Fibroblast of skin of abdomen (primary cell): ENCODE measurements around the gene RBBP7.

ENCODE experiments used
- DNase-seq: peaks from one replicate; pipeline ENCODE4 v3.0.0-alpha.2; 2013

The RBBP7 gene

DNA sequence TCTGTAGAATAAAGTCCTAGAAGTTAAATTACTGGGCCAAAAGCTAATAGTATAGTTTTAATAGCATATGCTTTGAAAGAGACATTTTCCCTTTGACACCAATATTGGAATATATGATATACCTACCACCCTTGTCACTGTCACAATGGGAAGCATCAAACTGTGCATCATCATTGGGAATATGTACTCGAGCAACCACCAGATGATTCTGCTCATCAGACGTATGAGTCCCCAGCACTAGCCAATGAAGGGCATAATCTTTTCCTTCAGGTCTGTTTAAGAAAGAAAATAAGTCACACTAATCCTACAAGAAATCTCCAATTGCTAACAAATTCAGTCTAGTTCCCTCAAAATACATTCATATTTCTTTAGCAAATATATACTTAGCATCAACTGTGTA, 7.3 kb downstream of the RBBP7 start:
- DNase-seq, result no peak

GRCh38 chrX:16856744-16857143, 13.4 kb downstream of the RBBP7 start:
- no peak for DNase-seq

- peak; percentile 60 for DNase-seq
Measured at GRCh38 chrX:16856076-16856404, 14.1 kb downstream of the RBBP7 start.

DNA sequence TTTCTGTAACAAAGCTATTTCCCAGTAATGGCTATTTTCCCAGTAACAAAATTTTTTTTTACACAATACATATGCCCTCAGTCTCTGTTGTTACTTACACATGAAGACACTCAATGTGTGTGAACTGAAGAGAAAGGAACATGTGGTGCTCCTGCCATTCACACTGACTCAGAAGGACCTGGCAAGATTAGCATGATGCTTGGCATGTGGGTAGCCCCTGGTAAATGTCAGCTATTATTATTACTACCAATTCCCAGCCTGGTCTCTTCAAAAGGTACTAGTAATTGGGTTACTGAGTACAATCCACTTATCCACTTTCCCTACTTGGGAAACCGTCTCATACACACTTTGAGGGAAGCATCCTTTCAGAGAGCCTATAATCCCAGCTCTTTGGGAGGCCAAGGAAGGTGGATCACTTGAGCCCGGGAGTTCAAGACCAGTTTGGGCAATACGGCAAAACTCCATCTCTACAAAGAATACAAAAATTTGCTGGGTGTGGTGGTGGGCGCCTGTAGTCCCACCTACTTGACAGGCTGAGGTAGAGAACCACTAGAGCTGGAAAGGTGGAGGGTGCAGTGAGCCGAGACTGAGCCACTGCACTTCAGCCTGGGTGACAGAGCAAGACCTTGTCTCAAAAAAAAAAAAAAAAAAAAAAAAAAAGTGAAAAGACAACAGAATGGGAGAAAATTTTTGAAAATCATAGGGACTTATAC, 14.6 kb downstream of the RBBP7 start:
- DNase-seq, result no peak

- DNase-seq, result no peak
Measured at GRCh38 chrX:16853537-16853936, 16.6 kb downstream of the RBBP7 start.

DNA sequence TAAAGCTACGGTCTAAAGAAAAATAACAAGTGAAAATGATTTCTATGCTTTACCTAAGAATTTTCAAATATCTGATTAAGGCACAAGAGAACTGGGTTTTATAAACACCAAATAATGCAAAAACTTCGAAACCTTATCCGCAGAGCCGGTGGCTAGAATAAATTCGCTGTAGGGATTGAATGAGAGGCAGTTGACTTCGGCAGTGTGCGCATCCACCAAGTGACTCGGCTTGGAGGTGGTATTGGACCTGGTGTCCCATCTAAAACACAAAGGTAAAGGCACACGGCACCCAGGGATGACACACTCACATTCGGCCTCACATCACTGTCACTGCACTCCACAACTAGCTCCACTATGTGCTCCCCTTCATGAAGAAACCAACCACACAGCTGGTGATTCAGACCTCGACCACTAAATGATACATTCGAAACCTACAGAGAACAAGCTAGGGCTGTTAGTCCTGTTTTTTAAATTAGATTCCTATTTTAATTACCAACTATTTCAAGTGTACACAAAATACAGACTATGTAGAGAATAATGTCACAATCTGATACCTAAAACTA, 17.5 kb downstream of the RBBP7 start:
- DNase-seq, result no peak

DNA sequence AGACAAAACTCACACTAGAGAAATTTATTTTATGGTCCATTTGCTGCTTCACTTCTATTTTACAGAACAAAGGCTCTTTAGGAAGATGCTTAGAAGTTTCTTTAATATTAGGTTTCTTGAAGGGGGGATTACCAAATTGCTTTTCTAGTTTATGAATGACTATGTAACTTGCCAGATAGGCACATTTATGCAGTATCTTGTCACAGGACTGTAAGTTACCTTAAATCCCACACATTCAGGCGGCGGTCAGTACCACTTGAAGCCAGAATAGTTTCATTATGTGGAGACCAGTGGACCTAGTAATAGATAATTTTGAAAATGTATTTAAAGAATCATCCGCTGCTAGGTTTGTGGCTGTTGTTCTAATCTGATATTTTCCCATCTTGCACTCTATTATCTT, 18.3 kb downstream of the RBBP7 start:
- no peak for DNase-seq

DNA sequence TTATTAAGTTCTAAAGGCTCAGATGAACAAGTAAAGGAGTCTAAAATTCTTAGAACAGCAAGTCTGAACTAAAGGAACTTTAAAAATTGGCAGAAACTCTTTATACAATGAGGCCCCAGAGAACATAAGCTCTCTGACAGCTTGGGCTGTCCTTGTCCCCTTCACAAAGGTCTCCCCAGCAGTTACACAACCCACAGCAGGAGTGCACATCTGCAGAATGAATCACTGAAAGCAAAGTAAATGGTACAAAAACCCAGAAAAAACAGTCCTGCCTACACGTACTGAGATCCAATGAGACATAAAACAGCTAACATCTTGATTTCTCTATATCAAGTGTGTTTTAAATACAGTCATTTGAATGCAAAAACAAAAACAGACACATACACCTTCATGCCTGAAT, 18.7 kb downstream of the RBBP7 start:
- DNase-seq, result no peak

GRCh38 chrX:16848541-16848940, 21.6 kb downstream of the RBBP7 start:
- DNase-seq, result no peak

- no peak for DNase-seq
Measured at GRCh38 chrX:16845686-16846085, 24.5 kb downstream of the RBBP7 start.

DNA sequence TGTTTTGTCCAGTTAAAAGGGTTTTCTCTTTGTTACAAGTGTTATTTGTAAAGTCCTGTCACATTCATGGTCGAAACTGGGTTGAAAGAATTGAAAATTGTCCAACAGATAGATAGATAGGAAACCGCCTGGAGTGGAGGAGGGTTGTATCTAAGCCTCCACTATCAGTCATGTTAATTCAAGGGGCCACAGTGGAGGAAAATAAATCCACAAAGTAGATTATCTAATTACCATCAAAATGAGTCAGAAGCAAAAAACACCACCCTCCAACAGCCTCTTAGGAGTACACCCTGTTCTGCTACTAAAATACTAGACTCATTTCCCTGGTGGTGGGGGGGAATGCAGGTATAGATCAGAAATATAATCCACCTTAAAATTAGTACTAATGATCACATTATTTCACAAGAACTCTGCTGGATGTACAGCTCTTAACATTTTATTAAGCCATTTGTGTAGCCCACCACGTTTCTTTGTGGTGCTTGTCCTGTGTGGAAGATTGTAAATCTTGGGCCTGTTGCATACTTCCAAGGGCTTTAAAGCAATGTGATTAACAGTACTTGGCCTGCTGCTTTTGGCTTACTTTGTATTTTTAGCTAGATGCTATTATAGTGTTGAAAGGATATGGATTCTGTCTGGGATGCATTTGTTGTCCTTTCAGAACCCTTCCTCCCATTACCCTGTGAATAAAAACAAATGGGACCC, 26.8 kb downstream of the RBBP7 start:
- no peak for DNase-seq

DNA sequence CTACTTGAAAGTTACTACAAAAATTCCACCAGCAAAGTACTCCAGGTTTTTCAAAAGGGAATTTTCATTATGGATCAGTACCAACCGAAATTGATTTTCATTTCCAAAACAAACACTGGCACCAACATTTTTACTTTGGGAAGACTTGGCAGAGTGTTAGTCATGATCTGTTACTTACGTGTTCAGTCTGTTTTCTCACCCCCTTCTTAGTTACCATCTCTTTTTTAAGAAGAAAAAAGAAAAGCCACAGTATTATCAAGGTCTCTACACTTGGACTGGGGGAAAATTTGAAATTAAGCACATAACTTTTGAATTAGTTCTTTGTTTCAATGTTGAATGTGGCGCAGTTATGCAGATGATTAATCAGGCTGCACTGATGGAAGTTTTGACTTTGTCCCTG, 27.5 kb downstream of the RBBP7 start:
- no peak for DNase-seq

- DNase-seq, result peak; percentile 70
Measured at GRCh38 chrX:16839852-16840460, 30.2 kb downstream of the RBBP7 start.

GRCh38 chrX:16839219-16839851, 30.8 kb downstream of the RBBP7 start:
- peak; percentile 38 for DNase-seq

DNA sequence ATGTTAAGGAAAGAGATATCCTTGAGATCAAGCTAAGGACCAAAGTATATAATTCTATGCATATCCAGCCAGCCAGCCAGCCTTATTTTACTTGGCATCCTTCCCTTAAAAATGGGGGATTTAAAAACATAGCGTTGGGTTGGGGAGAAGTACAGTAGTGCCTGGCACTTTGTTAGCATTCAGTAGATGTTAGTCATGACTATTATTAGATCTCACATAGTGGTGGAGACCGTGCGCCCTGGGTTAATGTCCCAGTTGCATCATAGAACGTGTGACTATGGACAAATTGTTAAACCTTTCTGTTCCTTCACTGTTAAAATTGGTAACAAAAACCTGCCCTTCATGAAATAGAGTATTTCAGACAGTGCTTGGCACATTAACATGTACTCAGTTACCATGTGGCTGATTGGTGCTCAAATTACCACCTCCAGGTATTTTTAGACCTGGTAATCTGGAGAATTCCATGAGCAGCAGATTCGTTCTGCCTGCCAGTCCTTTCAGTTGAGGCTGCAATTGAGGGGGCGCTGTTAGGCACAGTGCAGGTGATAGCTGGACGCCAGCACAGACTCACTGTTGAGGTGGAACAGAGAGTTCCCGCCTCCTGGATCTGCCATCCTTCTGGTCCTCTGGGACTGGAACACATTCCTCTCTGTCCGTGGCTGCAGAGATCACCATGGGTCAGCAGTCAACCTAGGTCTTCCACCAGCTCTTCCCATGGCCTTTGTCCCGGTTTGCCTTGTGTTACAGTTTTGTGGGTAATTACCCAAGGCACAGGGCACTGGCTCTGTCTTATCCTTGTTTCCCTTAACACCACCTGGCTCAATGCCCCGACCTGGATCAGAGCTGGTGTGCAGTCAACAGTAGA, 31.7 kb downstream of the RBBP7 start:
- DNase-seq, result peak; percentile 74

DNA sequence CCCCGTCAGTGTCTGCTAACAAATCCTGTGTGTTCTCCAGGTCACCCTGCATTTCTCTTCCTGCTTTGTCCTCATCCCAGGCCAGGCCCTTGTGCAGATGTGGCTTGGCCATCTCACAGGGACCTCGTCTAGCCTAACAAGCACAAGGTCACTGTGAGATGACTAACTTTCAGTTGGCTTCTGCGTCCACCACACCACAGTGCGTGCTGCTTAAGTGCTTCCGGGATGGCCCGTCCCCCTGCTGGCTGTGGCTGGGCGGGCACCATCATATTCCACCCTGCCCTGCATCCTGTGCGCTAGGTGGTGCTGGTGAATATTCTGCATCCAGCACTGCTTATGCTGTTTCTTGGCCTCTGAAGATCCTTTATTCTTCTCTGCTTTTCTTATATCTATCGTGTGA, 33.8 kb downstream of the RBBP7 start:
- no peak for DNase-seq

GRCh38 chrX:16834806-16835205, 35.4 kb downstream of the RBBP7 start:
- no peak for DNase-seq

DNA sequence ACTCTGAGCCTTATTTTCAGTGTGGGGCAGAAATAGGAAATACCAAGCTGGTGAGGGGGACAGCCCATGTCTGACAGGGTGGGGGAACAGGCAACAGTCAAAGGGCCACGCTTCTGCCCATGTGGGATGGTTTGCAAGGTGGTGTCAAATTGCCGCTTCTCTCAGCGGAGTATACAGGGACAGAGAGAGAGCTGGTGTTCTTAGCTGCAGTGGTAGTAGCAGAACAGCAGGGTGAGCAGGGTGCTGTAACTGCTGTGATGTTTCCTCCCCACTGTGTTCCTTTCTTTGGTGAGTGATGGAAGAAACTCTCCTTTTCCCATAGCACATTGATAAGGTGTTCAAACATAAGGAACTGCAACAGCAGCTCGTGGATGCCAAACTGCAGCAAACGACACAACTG, 37.9 kb downstream of the RBBP7 start:
- no peak for DNase-seq

GRCh38 chrX:16828124-16828908, 41.8 kb downstream of the RBBP7 start:
- DNase-seq, result peak; percentile 66

DNA sequence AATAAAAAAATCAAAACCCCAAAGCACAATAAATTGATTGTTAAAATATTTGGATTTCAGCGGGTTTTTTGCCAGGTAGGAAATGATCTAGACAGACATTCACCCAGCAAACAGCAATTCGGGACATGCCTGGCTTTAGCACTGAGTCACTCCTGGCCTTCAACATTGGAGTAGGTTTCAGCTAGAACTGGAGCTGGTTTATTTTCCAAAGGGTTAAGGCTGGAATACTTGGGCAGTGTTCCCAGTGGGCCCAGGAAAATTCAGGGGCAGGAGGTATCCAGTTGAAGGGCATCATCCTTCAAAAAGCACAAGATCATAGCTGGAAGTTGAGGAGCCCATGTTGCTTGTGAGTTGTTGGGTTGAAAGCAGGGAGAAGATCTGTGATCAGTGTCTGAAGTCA, 42.9 kb downstream of the RBBP7 start:
- DNase-seq, result peak; percentile 41

- DNase-seq, result peak; percentile 37
Measured at GRCh38 chrX:16826207-16826606, 44.0 kb downstream of the RBBP7 start.
